Measurements from ENCODE around the gene SEC22C. TPM values are rescaled to one million over a fixed set of nuclear protein-coding genes. Genes with fewer than 3 reads are reported as not detected.
"Not testable (repeated sequence)": the region's sequence is repeated elsewhere in the genome, so short reads cannot be mapped to it uniquely, and the experiment has no call there.

Gene SEC22C
- polyA plus RNA-seq, 1 donor from 2014 or later, result 93.6 TPM

DNA sequence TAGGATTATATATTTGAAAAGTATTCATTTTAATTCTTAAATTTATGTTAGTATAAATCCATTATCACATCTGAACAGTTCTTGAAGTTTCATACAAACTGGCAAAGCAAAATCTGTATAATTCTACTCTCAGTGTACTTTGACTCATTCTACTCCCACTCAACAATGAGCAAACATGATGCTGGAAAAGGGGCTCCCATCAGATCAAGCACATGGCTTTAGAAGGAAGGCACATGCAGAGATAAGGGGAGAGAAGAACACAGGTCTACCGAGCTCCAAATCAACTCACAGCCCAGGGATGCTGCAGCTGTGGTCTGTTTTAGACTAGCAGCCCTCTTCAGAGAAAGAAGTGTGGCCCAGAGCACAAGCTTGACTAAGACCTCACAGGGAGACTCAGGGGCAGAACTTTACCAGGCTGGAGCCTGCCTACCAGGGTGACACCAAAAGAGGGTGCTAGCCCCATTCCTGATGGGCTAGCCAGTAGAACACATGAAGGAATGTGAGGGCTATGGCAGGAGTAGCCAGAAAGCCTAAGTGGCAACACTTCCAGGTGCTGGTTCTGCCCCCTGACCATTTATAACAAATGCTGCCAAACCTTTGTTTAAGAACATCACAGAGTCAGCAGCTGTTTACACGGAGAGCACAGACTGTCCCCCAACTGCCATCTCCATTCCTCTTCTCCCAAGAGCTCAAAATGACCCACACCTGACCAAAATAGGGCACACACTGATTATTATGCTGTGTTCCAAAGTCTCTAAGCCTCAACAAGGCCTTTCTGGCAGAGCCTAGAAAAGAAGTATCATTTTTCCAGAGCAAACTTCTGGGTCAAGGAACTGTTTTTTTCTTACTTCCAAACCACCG, 19.5 kb downstream of the SEC22C start:
- H3K79me2 ChIP-seq (replicated peaks; ENCODE audit: insufficient read depth, low read length), result no peaks in the 10 kb centered on the region
- H3K9me2 ChIP-seq (ENCODE audit: insufficient read depth, low read length), result no peaks in the 10 kb centered on the region
- no peaks in the 10 kb centered on the region for H4K20me1 ChIP-seq (ENCODE audit: insufficient read depth)
- no peaks in the 10 kb centered on the region for H3F3A ChIP-seq (ENCODE audit: insufficient read depth, low read length, poor library complexity, severe bottlenecking)
- H3K9ac ChIP-seq (ENCODE audit: low read length), result no peak overlapping the region
- H2AFZ ChIP-seq (ENCODE audit: low read depth, low read length), result no peak overlapping the region
- H3K27ac ChIP-seq (ENCODE audit: low read length), result no peak overlapping the region
- no peaks in the 10 kb centered on the region for H3K27me3 ChIP-seq (ENCODE audit: insufficient read depth, low read depth, low read length)
- peaks cover 6% of the 10 kb centered on the region for H3K36me3 ChIP-seq (ENCODE audit: insufficient read depth, low read length)
- TF ChIP-seq EZH2 (IDR thresholded peaks at IDR 0.05; ENCODE audit: borderline replicate concordance, insufficient read depth, low read length, poor library complexity, severe bottlenecking) (no peak), POLR2AphosphoS5 (IDR thresholded peaks at IDR 0.05) (no peak), RAD21 (conservative IDR thresholded peaks at IDR 0.05) (no peak), MXI1 (conservative IDR thresholded peaks at IDR 0.05; ENCODE audit: poor library complexity, severe bottlenecking) (no peak), SMC3 (conservative IDR thresholded peaks at IDR 0.05; ENCODE audit: poor library complexity) (no peak), EP300 (conservative IDR thresholded peaks at IDR 0.05; ENCODE audit: poor library complexity, severe bottlenecking) (no peak), TAF1 (IDR thresholded peaks at IDR 0.05; ENCODE audit: low read depth) (no peak)
- TF ChIP-seq, protein P1, sequence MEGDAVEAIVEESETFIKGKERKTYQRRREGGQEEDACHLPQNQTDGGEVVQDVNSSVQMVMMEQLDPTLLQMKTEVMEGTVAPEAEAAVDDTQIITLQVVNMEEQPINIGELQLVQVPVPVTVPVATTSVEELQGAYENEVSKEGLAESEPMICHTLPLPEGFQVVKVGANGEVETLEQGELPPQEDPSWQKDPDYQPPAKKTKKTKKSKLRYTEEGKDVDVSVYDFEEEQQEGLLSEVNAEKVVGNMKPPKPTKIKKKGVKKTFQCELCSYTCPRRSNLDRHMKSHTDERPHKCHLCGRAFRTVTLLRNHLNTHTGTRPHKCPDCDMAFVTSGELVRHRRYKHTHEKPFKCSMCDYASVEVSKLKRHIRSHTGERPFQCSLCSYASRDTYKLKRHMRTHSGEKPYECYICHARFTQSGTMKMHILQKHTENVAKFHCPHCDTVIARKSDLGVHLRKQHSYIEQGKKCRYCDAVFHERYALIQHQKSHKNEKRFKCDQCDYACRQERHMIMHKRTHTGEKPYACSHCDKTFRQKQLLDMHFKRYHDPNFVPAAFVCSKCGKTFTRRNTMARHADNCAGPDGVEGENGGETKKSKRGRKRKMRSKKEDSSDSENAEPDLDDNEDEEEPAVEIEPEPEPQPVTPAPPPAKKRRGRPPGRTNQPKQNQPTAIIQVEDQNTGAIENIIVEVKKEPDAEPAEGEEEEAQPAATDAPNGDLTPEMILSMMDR (IDR thresholded peaks at IDR 0.05; ENCODE audit: poor library complexity, severe bottlenecking), result no peak
- TF ChIP-seq, protein P2, sequence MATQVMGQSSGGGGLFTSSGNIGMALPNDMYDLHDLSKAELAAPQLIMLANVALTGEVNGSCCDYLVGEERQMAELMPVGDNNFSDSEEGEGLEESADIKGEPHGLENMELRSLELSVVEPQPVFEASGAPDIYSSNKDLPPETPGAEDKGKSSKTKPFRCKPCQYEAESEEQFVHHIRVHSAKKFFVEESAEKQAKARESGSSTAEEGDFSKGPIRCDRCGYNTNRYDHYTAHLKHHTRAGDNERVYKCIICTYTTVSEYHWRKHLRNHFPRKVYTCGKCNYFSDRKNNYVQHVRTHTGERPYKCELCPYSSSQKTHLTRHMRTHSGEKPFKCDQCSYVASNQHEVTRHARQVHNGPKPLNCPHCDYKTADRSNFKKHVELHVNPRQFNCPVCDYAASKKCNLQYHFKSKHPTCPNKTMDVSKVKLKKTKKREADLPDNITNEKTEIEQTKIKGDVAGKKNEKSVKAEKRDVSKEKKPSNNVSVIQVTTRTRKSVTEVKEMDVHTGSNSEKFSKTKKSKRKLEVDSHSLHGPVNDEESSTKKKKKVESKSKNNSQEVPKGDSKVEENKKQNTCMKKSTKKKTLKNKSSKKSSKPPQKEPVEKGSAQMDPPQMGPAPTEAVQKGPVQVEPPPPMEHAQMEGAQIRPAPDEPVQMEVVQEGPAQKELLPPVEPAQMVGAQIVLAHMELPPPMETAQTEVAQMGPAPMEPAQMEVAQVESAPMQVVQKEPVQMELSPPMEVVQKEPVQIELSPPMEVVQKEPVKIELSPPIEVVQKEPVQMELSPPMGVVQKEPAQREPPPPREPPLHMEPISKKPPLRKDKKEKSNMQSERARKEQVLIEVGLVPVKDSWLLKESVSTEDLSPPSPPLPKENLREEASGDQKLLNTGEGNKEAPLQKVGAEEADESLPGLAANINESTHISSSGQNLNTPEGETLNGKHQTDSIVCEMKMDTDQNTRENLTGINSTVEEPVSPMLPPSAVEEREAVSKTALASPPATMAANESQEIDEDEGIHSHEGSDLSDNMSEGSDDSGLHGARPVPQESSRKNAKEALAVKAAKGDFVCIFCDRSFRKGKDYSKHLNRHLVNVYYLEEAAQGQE (IDR thresholded peaks at IDR 0.05; ENCODE audit: borderline replicate concordance), result no peak
- no peak overlapping the region for H3K4me2 ChIP-seq (ENCODE audit: low read length)
- H3K4me3 ChIP-seq (ENCODE audit: low read length), result no peak overlapping the region
- H3K9me3 ChIP-seq (ENCODE audit: low read length), result no peaks in the 10 kb centered on the region

DNA sequence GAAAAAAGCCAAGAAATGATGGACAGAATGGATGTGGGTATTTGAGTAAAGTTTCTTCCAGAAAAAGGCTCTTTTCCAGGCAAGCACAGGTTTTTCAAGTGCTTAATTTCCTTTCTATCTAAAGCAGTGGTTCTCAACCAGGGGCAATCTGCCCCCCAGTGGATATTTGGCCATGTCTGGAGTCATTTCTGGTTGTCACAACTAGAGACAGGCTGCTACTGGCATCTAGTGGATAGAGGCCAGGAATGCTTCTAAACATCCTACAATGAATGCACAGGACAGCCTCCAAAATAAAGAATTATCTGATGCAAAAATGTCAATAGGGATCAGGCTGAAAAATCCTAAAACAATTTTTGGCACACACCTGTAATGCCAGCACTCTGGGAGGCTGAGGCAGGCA, 23.9 kb downstream of the SEC22C start:
- Histone ChIP-seq H2AFZ (ENCODE audit: low read depth, low read length) (no peak overlapping the region), H4K20me1 (ENCODE audit: insufficient read depth) (no peaks in the 10 kb centered on the region), H3K9me3 (ENCODE audit: low read length) (no peaks in the 10 kb centered on the region), H3K79me2 (replicated peaks; ENCODE audit: insufficient read depth, low read length) (no peaks in the 10 kb centered on the region), H3K27ac (ENCODE audit: low read length) (no peak overlapping the region), H3K9ac (ENCODE audit: low read length) (no peak overlapping the region), H3K4me2 (ENCODE audit: low read length) (no peak overlapping the region), H3K27me3 (ENCODE audit: insufficient read depth, low read depth, low read length) (no peaks in the 10 kb centered on the region), H3K9me2 (ENCODE audit: insufficient read depth, low read length) (no peaks in the 10 kb centered on the region), H3K36me3 (ENCODE audit: insufficient read depth, low read length) (peaks cover 12% of the 10 kb centered on the region), H3K4me3 (ENCODE audit: low read length) (no peak overlapping the region), H3F3A (ENCODE audit: insufficient read depth, low read length, poor library complexity, severe bottlenecking) (no peaks in the 10 kb centered on the region)
- no peak for TF ChIP-seq TAF1 (IDR thresholded peaks at IDR 0.05; ENCODE audit: low read depth)
- no peak for TF ChIP-seq POLR2AphosphoS5 (IDR thresholded peaks at IDR 0.05)
- no peak for TF ChIP-seq RAD21 (conservative IDR thresholded peaks at IDR 0.05)
- TF ChIP-seq EZH2 (IDR thresholded peaks at IDR 0.05; ENCODE audit: borderline replicate concordance, insufficient read depth, low read length, poor library complexity, severe bottlenecking), result no peak
- TF ChIP-seq, protein P1 (IDR thresholded peaks at IDR 0.05; ENCODE audit: poor library complexity, severe bottlenecking), result no peak
- TF ChIP-seq EP300 (conservative IDR thresholded peaks at IDR 0.05; ENCODE audit: poor library complexity, severe bottlenecking), result no peak
- TF ChIP-seq SMC3 (conservative IDR thresholded peaks at IDR 0.05; ENCODE audit: poor library complexity), result no peak
- TF ChIP-seq MXI1 (conservative IDR thresholded peaks at IDR 0.05; ENCODE audit: poor library complexity, severe bottlenecking), result no peak
- TF ChIP-seq, protein P2 (IDR thresholded peaks at IDR 0.05; ENCODE audit: borderline replicate concordance), result no peak

DNA sequence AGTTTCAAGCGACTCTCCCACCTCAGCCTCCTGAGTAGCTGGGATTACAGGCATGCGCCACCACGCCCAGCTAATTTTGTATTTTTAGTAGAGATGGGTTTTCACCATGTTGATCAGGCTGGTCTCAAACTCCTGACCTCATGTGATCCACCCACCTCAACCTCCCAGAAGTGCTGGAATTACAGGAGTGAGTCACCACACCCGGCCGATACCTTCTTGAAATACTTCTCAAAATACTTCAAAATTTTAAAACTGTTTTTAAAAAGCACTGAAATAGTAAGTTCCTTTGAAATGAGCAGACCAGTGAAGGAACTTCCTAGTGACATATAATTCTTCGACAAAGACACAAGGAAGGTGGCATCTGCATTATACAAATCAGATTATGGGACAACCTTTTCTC, 24.9 kb downstream of the SEC22C start:
- not testable (repeated sequence) for H4K20me1 ChIP-seq (ENCODE audit: insufficient read depth); H3K9me2 ChIP-seq (ENCODE audit: insufficient read depth, low read length); H3K79me2 ChIP-seq (replicated peaks; ENCODE audit: insufficient read depth, low read length); H3K9ac ChIP-seq (ENCODE audit: low read length); H3K27ac ChIP-seq (ENCODE audit: low read length); H3K9me3 ChIP-seq (ENCODE audit: low read length); H3K4me2 ChIP-seq (ENCODE audit: low read length); H3K27me3 ChIP-seq (ENCODE audit: insufficient read depth, low read depth, low read length); H3K4me3 ChIP-seq (ENCODE audit: low read length); H3F3A ChIP-seq (ENCODE audit: insufficient read depth, low read length, poor library complexity, severe bottlenecking); H2AFZ ChIP-seq (ENCODE audit: low read depth, low read length)
- H3K36me3 ChIP-seq (ENCODE audit: insufficient read depth, low read length), result peaks cover 12% of the 10 kb centered on the region
